GM12801 (cell line): ENCODE measurements around the gene ABCF2.

ENCODE experiments used
- CTCF ChIP-seq: IDR thresholded peaks from one replicate; pipeline ENCODE4 v1.5.1; 2011; ENCODE audit warnings: control low read depth; ENCODE audit not compliant: insufficient read length; ENCODE audit errors: extremely low read depth

Gene ABCF2

GRCh38 chr7:151225948-151226510 lies 976 bp downstream of the ABCF2 start:
- no peak for TF ChIP-seq CTCF

- TF ChIP-seq CTCF: no peak
Measured at GRCh38 chr7:151223728-151224127, 3.3 kb downstream of the ABCF2 start.

GRCh38 chr7:151218170-151218569 lies 8.8 kb downstream of the ABCF2 start:
- TF ChIP-seq CTCF: no peak

GRCh38 chr7:151215396-151215795 lies 11.6 kb downstream of the ABCF2 start:
- no peak for TF ChIP-seq CTCF

GRCh38 chr7:151213826-151214225 lies 13.2 kb downstream of the ABCF2 start:
- no peak for TF ChIP-seq CTCF

GRCh38 chr7:151212626-151213025 lies 14.4 kb downstream of the ABCF2 start:
- TF ChIP-seq CTCF: no peak

- TF ChIP-seq CTCF: no peak
Measured at GRCh38 chr7:151211155-151211772, 15.7 kb downstream of the ABCF2 start.
